GM21528 (cell line): ENCODE results near the gene SARDH.
"Not testable (repeated sequence)": the region's sequence is repeated elsewhere in the genome, so short reads cannot be mapped to it uniquely, and the experiment has no call there.

Experiments
- ATAC-seq: cut with Tn5 transposase; IDR thresholded peaks from one replicate; pipeline ENCODE4 v1.9.1; 2021; ENCODE audit warnings: mild to moderate bottlenecking, moderate library complexity; ENCODE audit not compliant: unreplicated experiment, low FRiP score

Gene SARDH

GRCh38 chr9:133761641-133762248, 23.6 kb upstream of the SARDH start:
- no peak for ATAC-seq

- no peak for ATAC-seq
These were observed 22.6 kb upstream of the SARDH start for GRCh38 chr9:133760713-133761290.

- ATAC-seq = no peak
These were observed 21.8 kb upstream of the SARDH start for GRCh38 chr9:133759946-133760345.

GRCh38 chr9:133759146-133759900, 21.2 kb upstream of the SARDH start:
- ATAC-seq = no peak

- no peak for ATAC-seq
These were observed 20.1 kb upstream of the SARDH start for GRCh38 chr9:133758228-133758627.

GRCh38 chr9:133754688-133755227, 16.6 kb upstream of the SARDH start:
- ATAC-seq = no peak

GRCh38 chr9:133754187-133754586, 16.0 kb upstream of the SARDH start:
- no peak for ATAC-seq

GRCh38 chr9:133752739-133753446, 14.7 kb upstream of the SARDH start:
- no peak for ATAC-seq

GRCh38 chr9:133750982-133751649, 13.0 kb upstream of the SARDH start:
- ATAC-seq = no peak

- no peak for ATAC-seq
These were observed 9.2 kb upstream of the SARDH start for GRCh38 chr9:133747309-133747708.

GRCh38 chr9:133744528-133744927, 6.4 kb upstream of the SARDH start:
- not testable (repeated sequence) for ATAC-seq

GRCh38 chr9:133742849-133743444, 4.8 kb upstream of the SARDH start:
- ATAC-seq = no peak

GRCh38 chr9:133742251-133742650, 4.1 kb upstream of the SARDH start:
- no peak for ATAC-seq

GRCh38 chr9:133741716-133742115, 3.6 kb upstream of the SARDH start:
- ATAC-seq = no peak

- no peak for ATAC-seq
These were observed 2.8 kb upstream of the SARDH start for GRCh38 chr9:133740911-133741310.

- ATAC-seq = no peak
These were observed 1.5 kb upstream of the SARDH start for GRCh38 chr9:133739408-133740280.

GRCh38 chr9:133738640-133739225, 581 bp upstream of the SARDH start:
- ATAC-seq = no peak

GRCh38 chr9:133737071-133737773, 930 bp downstream of the SARDH start:
- ATAC-seq = no peak
